Esophagus mucosa (tissue), 1 donor: ENCODE measurements around the gene PLXDC1. TPM values are rescaled to one million over a fixed set of nuclear protein-coding genes. Genes with fewer than 3 reads are reported as not detected.
"Not testable (repeated sequence)": the region's sequence is repeated elsewhere in the genome, so short reads cannot be mapped to it uniquely, and the experiment has no call there.

Experiments used
- ATAC-seq: fragments of 200-7000 bp; cut with Tn5 transposase; one replicate; pipeline ENCODE4 v1.9.1; 2020
- total RNA-seq: library from RNA; stranded (reverse); gene quantifications from one replicate; pipeline ENCODE4 v1.2.4, GENCODE V29; 2023
- donor health status: DM: yes; HTN: yes; CAD: no.

PLXDC1 gene
- total RNA-seq, 1 donor from 2014 or later, result 3.1 TPM

DNA sequence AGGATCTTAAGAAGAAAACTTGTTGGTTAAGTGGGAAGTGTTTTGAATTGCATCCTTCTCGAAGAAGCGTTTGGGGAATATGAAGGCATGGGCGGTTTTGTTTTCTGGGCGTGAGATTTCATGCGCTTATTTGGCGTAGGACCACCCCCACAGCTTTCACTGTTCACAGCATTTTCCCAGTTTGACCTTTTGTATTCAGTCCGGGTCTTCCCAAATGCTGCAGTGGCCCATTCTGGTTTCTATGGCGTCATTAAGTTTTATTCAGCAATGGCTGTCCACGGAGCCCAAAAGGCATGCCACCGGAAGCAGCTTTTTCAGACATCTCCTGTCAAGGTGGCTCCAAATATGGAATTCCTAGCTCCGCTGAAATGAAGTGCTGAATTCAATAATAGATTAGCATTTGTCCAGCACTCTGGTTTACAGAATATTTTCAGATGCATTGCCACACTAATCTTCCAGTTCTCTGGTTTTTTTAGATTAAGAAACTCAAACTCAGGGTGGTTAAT lies 93.7 kb downstream of the PLXDC1 start:
- ATAC-seq, result no peak

DNA sequence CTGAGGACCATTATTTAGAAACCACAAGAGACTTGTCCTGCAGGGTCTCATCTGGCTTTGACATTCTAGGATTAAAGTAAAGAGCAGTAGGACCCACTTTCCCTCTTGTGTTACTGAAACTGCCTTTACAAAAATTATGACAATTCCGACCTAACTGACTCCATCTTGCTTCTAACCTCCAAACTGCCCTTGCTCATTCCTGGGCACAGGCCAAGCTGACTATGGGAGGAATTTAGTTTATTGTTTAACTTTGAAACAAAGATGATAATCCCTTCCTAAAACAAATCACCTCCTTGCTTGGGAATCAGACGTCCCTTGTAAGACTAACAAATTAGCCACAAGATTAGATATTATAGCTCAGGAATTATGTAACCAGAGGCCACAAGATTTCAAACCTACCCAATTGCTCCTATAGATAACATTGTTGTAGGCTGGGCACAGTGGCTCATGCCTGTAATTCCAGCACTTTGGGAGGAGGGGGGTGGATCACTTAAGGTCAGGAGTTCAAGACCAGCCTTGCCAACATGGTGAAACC lies 97.3 kb downstream of the PLXDC1 start:
- no peak for ATAC-seq

DNA sequence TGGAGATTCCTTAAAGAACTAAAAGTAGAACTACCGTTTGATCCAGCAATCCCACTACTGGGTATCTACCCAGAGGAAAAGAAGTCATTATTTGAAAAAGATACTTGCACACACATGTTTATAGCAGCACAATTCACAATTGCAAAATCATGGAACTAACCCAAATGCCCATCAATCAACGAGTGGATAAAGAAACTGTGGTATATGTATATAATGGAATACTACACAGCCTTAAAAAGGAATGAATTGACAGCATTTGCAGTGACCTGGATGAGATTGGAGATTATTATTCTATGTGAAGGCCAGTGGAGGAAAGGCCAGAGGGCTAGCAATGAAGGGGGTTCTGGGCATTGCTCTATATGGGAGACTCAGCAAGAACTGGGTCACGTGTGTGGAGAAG lies 99.0 kb downstream of the PLXDC1 start:
- ATAC-seq, result not testable (repeated sequence)

DNA sequence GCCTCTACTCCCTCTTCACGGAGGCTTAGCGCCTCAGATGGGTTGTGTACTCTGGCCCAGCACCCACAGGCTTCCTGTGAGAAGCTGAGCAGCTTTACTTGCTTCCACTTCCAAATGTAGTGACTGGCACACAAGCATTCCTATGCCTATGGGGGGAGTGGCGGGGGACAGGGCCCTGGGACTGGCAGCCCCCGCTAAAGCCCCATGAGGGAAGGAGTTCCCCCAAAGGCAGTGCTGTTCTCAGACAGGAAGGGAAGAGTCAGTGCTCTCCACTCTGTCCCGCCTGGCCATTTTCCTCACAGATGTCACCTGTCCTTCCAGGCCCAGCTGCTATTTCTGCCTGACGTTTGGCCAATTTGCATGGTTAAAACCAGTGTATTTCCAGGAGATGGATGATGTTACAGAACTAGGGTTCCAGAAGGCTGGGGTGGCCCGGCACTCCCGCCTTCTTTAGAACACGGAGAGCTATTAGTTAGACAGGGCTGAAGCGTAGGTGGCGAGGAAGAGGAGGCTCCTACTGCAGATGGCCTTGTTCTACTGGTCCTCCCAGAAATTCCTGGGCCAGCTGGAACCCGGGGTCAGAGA lies 100.3 kb downstream of the PLXDC1 start:
- peak; percentile 22 for ATAC-seq

DNA sequence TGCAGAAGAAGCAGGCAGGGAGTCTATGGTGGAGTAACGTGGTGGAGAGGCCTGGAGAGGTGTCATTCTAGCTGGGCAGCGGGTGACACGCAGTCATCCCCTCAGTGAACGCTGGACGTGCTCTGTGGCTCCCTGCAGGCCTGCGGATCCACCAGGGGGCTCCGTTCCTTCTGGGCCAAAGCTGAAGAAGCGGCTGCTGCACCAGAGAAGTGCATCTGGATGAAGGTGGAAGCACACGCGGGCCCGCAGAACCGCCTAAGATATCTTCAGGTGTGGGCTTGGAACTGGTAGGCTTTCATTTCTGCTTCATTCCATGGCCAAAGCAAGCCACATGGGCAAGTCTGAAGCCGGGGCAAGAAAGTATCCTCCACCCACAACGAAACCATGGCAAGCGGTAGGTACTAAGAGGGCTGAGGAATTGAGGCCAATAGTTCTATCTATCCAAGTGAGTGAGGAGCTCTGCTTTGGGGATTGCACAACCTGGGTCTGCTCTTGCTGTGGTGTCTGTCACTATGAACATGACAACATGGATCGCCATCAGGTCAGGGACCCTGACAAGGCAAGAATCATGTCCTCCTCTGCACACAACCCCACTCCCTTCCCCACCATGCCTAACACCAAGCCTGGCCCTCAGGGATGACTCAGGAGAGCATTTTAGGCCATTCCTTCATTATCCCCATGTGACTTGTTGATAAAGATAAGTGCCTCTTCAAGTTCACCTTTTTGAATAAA lies 105.3 kb downstream of the PLXDC1 start:
- no peak for ATAC-seq

DNA sequence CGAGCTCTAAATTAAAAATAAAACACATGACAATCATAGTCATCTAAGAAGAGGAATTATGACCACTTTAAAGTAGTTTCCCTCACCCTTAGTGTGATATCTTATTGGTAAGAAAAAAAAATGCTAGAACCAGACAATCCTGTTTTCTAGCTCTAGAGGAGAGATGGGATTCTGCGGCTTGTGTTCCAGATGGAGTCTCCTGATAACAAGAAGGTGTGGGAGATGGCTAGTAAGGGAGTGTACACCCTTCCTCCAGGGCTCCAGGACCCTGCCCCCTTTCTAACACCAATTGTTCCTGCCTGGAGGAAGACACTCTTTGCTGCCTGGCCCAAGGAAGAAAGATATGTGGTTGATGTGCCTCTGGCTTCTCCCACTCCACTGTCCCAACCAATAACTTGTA lies 115.4 kb downstream of the PLXDC1 start:
- no peak for ATAC-seq

DNA sequence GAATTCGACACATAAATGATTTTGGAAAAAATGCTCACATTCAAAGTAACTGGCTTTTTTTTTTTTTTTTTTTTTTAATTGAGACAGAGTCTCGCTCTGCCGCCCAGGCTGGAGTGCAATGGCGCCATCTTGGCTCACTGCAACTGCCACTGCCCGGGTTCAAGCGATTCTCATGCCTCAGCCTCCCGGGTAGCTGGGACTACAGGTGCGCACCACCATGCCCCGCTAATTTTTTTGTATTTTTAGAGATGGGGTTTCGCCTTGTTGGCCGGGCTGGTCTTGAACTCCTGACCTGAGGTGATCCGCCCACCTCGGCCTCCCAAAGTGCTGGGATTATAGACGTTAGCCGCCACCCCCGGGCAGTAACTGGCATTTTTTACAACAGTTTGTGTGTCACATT lies 115.9 kb downstream of the PLXDC1 start:
- ATAC-seq, result not testable (repeated sequence)

DNA sequence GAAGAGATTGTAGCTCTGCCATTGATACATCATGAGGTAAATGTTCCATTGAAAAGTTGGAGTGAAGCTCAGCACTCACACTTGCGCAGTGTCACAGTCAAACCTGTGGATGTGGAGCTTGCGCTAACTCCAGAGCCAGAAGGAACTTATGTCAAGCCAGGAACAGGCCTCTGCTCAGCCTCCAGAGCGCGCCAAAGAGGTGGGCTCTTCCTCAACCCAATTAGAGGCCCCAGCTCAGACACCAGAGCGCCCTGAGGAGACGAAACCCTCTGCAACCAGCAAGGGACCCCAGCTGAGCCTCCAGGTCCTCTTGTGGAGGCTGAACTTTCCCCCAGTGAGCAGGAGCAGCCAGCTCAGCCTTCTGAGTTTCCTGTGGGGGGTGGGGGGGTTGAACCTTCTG lies 122.7 kb downstream of the PLXDC1 start:
- no peak for ATAC-seq

DNA sequence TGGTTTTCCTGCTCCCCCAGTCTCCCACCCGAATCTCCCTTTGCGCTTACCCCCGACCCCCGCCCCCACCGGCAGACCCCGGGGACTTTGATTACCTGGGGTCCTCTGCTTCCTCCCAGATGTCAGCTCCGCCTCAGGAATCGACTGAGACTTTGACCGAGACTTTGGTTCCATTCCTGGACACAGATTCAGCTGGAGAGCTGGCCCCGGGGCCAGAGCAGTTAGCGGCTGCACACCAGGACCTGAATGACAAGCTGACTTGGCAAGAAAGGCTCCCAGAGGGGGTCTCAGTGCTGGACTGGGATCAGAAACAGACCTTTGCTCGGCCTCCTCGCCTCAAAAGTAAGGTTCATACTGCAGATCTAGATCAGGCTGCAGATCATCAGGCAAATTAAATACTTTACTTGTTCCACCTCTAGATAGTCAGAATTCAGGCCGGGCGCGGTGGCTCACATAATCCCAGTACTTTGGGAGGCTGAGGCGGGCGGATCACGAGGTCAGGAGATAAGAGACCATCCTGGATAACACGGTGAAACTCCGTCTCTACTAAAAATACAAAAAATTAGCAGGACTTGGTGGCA lies 123.9 kb downstream of the PLXDC1 start:
- ATAC-seq, result no peak

DNA sequence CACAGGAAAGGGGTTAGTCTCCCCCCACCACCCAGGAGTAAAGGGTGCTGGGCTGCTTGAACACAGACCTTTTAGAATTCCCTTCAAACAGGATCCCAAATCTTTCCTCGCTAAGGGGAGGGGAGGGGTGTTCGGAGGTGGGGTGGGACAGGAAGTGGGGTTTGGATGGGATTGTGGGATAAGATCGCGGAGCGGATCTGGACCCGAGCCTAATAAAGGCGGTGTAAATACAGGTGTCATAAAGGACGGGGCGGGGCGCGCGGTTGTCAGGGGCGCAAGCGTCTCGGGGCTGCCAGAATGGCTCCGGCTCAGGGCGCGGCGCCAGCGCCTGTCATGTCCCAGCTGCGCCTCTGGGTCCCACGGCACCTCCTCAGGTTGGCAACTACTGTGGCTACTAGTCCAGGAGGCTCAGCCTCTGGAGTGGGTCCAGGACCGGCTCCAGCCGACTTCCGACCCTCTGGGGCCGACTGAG lies 124.4 kb downstream of the PLXDC1 start:
- peak; percentile 80 for ATAC-seq

DNA sequence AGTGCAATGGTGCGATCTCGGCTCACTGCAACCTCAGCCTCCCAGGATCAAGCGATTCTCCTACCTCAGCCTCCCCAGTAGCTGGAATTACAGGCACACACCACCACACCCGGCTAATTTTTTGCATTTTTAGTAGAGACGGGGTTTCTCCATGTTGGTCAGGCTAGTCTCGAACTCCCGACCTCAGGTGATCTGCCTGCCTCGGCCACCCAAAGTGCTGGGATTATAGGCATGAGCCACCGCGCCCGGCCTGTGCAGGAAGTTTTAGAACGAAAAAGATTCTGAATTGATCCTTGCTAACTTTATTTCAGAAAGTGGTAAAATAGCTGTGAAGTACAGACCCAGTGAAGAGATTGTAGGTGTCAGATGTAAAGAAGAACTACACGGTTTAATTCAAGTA lies 125.1 kb downstream of the PLXDC1 start:
- ATAC-seq, result not testable (repeated sequence)

DNA sequence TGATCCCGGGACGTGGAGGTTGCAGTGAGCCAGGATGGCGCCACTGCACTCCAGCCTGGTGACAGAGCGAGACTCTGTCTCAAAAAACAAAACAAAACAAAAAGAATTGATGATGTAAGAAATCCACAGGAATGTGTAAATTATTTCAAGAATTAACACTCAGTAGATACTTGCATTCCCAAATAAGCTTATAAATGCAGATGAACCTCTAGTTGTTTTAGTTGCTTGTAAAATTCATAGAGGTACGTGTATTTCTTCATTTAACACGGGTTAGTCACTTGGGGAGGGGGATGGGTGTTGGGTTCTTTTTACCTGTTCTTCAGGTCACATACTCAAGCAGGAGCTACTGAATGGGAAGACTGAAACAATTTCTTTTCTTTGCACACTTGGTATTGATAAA lies 128.5 kb downstream of the PLXDC1 start:
- no peak for ATAC-seq

DNA sequence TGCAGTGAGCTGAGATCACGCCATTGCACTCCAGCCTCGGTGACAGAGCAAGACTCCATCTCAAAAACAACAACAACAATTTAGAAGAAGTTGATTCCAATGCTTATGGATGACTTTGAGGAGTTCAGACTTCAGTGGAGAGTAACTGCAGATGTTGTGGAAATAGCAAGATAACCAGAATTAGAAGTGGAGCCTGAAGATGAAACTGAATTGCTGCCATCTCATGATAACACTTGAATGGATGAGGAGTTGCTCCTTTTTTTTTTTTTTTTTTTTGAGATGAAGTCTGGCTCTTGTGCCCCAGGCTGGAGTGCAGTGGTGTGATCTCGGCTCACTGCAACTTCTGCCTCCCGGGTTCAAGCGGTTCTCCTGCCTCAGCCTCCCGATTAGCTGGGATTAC lies 131.4 kb downstream of the PLXDC1 start:
- ATAC-seq, result not testable (repeated sequence)

DNA sequence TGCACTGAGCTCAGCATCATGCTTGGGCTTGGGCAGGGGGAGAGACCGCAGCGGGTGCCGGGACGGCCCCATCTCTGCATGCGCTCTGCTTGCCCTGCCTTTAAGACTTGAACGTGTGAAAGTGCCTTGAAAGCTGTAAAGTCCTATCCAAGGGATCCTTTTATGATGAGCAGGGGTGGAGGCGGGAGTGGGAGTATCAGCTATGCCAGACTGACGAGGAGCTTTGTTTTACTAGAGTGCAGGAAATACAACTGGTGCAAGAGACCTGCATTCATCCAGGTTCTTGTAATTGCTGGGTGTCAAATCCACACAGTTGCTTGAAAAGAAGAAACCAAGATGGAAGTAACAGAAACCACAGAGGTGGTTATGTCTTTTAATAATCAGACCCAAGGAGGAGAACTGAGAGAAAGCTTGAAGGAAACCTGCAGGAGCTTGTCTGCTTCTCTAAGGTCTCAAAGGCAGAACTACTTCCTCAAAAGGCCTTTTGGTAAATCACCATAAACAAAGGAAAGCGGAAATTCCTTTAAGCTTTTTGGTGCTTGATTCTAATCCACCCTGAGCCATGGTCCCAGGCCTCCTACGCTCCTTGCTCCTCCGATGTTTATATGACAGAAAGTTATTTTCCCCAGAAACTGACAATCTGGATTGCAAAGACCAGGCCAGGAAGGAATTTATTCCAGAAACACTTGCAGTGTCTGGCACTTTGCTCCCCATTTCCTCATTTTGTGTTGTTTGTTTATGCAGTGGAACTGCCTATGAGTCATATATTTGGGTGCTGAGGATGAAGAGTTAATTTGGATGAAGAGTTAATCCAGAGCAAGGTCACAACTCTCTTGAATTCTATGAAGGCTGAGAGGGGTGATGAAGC lies 132.9 kb downstream of the PLXDC1 start:
- peak; percentile 61 for ATAC-seq

DNA sequence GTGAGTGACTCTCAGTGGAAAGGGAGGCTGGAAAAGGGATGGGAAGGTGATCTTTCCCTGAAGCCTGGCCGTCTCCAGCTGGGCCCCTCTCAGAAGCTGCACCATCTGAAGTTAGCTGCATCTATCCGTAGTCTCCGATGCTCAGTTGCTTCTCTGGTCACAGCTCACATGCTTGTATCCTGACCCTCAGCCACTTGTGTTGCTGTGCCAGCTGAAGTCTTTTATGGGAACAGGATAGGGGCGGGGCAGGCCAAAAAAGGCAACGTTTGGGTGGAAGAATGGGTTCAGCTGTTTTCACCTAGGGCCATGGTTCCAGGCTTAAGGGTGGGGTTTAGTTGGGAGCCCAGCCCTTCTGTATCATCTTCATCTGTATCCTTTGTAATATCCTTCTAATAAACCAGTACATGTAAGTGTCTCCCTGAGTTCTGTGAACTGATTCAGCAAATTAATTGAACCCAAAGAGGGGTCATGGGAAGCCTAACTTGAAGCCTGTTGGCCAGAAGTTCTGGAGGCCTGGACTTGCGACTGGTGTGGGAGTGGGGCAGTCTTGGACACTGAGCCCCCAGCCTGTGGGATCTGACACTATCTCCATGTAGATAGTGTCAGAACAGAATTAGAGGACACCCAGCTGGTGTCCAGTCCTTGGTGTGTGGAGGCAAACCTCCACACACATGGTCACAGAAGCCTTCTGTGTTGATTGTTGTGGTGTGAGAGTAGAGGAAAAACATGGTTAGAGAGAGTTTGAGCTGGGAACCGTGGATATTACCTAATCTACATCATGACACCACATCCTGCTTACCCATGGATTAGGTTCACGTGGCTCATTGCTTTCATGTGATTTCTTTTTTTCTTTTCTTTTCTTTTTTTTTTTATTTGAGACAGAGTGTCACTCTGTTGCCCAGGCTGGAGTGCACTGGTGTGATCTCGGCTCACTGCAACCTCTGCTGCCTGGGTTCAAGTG lies 135.0 kb downstream of the PLXDC1 start:
- peak; percentile 49 for ATAC-seq

DNA sequence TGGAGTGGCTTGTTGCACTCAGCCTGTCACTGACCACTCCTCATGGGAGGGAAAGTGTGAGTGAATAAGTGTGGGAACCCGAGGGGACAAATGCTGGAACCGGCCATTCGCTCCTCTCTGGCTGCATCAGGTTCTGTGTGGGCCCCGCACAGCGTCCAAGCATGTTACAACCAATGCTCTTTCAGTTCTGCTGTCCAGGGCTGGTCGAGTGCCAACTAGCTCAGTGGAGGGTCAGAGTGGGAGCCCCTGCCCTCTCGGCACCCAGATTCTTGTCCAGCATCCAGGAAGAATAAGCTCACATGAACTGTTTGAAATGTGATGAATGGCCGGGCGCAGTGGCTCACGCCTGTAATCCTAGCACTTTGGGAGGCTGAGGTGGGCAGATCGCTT lies 135.9 kb downstream of the PLXDC1 start:
- no peak for ATAC-seq

DNA sequence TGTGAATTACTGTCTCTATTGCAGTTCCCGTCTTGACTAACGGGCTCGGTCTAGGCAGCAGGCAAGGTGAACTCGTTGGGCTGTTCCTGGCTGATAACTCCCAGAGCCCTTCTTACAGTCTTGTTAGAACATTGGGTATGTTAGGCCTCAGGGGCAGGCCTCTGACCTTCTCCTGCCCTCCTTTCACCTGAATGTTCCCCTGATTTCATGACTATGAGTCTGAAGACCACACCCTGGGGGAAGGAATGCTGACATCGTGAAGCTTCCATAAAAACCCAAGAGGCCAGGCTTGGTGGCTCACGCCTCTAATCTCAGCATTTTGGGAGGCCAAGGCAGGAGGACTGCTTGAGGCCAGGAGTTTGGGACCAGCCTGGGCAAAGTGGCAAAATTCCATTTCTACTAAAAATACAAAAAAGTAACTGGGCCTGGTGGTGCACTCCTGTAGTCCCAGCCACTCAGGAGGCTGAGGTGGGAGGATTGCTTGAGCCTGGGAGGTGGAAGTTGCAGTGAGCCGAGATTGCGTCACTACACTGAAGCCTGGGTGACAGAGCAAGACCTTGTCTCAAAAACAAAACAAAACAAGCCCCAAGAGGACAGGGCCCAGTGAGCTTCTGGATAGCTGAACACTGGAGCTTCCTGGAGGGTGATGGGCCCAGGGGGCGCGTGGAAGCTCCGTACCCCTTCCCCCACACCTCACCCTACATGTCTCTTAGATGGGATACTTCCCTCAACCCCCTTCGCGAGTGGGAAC lies 136.5 kb downstream of the PLXDC1 start:
- ATAC-seq, result no peak

DNA sequence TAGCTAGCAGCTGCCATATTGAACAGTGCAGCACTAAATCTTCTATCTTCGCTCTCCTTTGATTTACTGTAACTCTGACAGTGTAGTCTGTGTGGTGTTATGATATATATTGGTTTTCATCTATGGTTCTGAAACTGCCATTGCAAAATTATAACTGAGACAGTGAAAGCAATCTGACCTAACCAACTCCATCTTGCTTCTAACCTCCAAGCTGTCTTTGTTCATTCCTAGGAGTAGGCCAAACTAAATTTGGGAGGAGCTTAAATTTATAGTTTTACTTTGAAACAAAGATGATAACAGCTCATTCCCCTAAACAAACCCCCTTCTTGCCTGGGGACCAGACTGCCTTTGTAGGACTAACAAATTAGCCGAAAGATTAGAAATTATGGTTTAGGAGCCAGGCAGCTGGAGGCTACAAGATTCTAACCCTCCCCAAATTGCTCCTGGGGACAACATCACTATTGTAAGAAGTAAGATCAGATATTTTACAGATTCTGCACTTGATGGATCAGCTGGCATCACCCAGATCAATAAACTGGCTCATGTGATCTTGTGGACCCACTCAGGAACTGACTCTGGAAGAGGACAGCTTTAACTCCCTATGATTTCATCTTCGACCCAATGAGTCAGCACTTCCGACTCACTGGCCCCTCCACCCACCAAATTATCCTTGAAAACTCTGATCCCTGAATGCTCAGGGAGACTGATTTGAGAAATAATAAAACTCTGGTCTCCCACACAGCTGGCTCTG lies 137.2 kb downstream of the PLXDC1 start:
- no peak for ATAC-seq
